SW 1271 (cell line): ENCODE measurements around the gene PLEKHG4B.
"Not testable (repeated sequence)": the region's sequence is repeated elsewhere in the genome, so short reads cannot be mapped to it uniquely, and the experiment has no call there.

Source experiments
- DNase-seq, 2 experiments: peaks; one replicate each; lab custom pipeline; 2025; lab: John Stamatoyannopoulos, UW

The PLEKHG4B gene

GRCh38 chr5:91556-92263, at the start of gene PLEKHG4B:
Gene PLEKHG4B, plus strand, starts transcription at chr5:92168. Its CDS starts 64 bp downstream, at chr5:92232.
- DNase-seq, result no peak

GRCh38 chr5:42250-42649, 49.7 kb upstream of the PLEKHG4B start:
- DNase-seq, result no peak

GRCh38 chr5:48192-48591, 43.8 kb upstream of the PLEKHG4B start:
- DNase-seq, result no peak

GRCh38 chr5:49530-49929, 42.4 kb upstream of the PLEKHG4B start:
- DNase-seq, result not testable (repeated sequence)

DNA sequence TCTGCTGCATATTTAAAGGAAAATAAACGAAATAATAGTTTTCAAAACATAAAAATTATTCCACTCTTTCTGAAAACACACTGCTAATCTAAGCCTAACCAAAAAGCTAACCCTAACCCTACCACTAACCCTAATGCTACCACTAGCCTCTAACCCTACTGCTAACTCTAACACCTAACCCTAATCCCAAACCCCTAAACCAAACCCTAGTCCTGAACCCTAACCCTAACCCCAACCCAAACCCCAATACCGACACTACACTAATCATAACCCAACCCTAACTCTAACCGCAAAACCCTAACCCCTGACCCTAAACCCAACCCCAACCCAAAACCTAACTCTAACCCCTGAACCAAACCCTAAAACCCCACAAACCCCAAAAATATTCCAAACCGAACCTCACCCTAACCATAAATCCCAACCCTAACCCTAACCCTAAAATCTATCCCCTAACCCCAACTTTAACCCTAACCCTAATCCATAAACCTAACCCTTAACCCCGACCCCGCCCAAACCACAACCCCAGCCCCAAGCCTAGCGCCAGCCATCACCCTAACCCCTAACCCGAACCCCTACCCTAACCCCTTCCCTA, 41.9 kb upstream of the PLEKHG4B start:
- no peak for DNase-seq

DNA sequence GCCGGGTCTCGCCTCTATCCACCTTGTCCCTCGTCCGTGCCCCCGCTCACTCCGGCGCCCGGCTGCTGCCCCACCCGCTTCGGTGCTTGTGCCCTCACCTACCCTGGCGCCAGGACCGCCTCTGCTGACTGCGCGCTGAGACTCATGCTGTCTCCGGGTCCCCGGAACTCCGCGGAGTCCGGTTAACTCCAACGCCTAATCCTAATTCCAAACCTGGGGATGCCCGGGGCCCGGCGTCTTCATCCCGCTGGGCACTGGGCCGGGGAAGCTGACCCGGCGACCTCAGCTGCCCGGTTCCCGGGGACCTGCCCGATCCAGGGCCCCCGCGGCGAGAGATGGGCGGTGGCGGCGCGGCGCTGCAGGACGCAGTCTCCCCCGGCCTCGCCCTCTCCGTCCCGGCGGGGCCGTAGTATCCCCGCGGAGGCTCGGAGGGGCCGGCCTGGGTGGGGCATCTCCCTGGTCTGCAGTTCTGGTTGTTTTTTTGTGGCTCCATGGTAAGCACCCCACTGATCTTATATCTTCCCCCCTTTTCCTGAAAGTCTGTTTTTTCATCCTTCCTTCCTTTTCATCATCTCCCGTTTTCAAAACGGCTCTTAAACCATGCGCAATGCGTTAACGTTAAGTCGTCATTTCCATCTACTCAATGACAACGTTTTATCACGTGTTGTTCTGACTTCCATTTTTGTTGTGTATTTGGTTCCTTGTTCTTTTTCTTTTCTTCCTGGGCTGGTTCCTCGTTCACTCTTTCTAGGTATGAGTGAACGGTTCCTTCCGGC, 41.1 kb upstream of the PLEKHG4B start:
- DNase-seq, result no peak

- DNase-seq, result no peak
Measured at GRCh38 chr5:51500-51823, 40.5 kb upstream of the PLEKHG4B start.

GRCh38 chr5:53381-54174, 38.4 kb upstream of the PLEKHG4B start:
- DNase-seq, result peak; percentile 51 to 80

- DNase-seq, result no peak
Measured at GRCh38 chr5:54175-54730, 37.7 kb upstream of the PLEKHG4B start.

- DNase-seq, result no peak
Measured at GRCh38 chr5:54876-55569, 36.9 kb upstream of the PLEKHG4B start.

GRCh38 chr5:56561-57290, 35.2 kb upstream of the PLEKHG4B start:
- DNase-seq, result no peak

GRCh38 chr5:60250-60649, 31.7 kb upstream of the PLEKHG4B start:
- not testable (repeated sequence) for DNase-seq

- no peak for DNase-seq
Measured at GRCh38 chr5:70440-70839, 21.5 kb upstream of the PLEKHG4B start.

- not testable (repeated sequence) for DNase-seq
Measured at GRCh38 chr5:72316-73180, 19.4 kb upstream of the PLEKHG4B start.

- not testable (repeated sequence) for DNase-seq
Measured at GRCh38 chr5:73181-73447, 18.9 kb upstream of the PLEKHG4B start.

DNA sequence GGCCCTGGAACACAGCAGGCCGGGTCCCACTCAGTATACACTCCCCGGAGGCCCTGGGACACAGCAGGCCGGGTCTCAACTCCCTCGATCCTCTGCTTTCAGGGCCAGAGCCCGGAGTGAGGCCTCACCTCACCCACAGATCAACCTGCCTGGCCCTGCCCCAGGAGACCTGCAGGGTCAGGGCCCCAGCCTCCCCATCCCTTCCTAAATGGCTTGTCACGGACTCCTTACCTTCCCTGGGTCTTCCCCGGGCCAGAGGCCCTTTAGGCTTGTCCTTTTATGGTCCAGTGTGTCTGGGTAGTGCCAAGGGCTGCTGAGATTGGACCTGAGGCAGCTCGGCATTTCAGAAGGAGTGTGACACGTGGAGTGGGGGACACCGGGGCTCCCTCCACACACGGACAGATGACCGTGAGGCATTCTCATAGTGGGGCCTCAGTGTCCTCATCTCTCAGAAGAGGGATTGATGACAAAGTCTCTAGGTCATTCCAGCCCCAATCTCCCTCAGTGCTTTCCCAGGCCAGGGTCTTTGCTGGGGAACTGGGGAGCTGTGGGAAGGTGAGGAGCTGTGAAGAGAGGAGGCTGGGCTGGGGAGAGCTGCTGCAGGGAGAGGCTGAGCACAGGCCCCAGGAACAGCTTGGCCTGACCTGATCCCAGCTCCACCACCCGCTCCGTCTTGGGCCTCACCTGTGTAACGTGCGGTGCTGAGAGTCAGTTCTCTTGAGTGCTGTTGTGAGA, 18.0 kb upstream of the PLEKHG4B start:
- no peak for DNase-seq

GRCh38 chr5:74503-75109, 17.4 kb upstream of the PLEKHG4B start:
- no peak for DNase-seq

DNA sequence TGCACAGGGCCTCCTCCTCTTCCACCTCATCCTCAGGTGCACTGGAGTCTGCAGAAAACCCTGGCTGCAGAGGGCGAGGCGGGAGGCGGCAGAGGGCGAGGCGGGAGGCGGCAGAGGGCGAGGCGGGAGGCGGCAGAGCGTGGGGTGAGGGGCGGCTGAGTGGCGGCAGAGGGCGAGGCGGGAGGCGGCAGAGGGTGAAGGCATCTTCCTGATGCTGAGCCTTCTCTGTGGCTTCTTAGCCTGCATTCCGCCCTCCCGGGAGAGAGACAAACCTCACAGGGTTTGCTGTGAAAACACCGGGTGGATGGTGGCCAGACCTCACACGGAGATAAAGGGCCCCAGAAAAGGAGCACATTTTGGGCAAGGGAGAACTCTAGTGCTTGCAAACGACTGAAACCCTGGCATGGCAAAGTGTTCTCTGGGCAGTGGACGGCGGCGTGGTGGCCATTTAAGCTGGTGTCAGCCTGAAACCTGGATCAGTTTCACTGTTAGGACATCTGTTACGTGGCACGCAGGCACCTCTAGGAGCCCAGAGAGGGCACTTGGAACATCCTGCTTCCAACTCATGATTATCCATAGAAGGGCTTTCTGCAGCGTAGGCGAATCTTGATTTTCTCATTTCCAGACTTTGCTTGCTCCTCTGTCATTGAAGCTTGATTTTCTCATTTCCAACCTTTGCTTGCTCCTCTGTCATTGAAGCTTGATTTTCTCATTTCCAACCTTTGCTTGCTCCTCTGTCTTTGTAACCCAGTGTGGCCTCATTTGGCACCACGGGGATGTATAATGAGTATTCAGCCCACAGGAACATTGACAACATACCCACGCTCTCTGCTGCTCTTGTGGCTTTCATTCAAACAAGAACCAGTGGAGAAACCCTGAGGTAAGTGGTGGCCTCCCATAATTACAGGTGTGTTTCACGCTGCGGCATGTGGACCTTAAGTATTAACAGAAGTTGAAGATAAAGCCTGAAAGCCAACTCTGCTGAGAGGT, 16.3 kb upstream of the PLEKHG4B start:
- DNase-seq, result no peak
